ENCODE data around the gene PSTPIP2.

DNA sequence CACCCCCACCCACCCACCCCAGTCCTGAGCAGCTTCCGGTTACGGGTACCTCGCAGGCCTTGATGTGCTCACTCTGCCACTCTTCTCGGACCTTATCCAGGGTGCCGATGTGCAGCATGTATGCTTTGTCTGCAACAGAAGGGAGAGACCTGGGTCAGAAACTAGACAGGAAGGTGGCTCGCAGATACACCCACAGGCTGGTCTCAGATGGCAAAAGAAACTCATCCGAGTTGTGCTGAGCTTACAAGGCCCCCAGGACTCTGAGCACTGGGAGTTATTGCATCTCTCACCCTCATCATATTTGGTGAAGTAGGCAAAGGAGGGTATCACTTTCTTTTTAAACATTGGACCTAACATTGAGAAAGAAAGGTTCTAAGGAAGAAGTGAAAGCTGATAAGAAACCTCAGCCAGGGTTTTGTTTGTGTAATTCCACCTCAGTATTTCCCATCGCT lies 74.3 kb downstream of the PSTPIP2 start:
- TF ChIP-seq, protein P1, sequence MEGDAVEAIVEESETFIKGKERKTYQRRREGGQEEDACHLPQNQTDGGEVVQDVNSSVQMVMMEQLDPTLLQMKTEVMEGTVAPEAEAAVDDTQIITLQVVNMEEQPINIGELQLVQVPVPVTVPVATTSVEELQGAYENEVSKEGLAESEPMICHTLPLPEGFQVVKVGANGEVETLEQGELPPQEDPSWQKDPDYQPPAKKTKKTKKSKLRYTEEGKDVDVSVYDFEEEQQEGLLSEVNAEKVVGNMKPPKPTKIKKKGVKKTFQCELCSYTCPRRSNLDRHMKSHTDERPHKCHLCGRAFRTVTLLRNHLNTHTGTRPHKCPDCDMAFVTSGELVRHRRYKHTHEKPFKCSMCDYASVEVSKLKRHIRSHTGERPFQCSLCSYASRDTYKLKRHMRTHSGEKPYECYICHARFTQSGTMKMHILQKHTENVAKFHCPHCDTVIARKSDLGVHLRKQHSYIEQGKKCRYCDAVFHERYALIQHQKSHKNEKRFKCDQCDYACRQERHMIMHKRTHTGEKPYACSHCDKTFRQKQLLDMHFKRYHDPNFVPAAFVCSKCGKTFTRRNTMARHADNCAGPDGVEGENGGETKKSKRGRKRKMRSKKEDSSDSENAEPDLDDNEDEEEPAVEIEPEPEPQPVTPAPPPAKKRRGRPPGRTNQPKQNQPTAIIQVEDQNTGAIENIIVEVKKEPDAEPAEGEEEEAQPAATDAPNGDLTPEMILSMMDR (IDR thresholded peaks at IDR 0.05): no peak
- TF ChIP-seq POLR2A (IDR thresholded peaks at IDR 0.05): no peak
